GM12891 (cell line): ENCODE data around the gene N4BP2L1.
A peak's percentile ranks its signal among the peaks of the same experiment; 100 is the strongest.

Source experiments
- PAX5 ChIP-seq: IDR thresholded peaks from 2 replicates; pipeline ENCODE4 v1.6.1; 2011; ENCODE audit warnings: low read length, moderate library complexity, mild to moderate bottlenecking; ENCODE audit not compliant: insufficient read depth, severe bottlenecking
- POLR2A ChIP-seq: IDR thresholded peaks from 2 replicates; pipeline ENCODE4 v1.6.1; 2011; ENCODE audit warnings: low read depth, low read length, control low read depth
- POLR2AphosphoS5 ChIP-seq: IDR thresholded peaks from 2 replicates; pipeline ENCODE4 v1.6.1; 2011; ENCODE audit warnings: low read depth, low read length, control low read depth
- POU2F2 ChIP-seq: IDR thresholded peaks from 2 replicates; pipeline ENCODE4 v1.6.1; 2011; ENCODE audit warnings: low read depth, mild to moderate bottlenecking, control low read depth, low read length, moderate library complexity
- SPI1 ChIP-seq: IDR thresholded peaks from 2 replicates; pipeline ENCODE4 v1.6.1; 2011; ENCODE audit warnings: low read depth, low read length, control low read depth
- TAF1 ChIP-seq: IDR thresholded peaks from 2 replicates; pipeline ENCODE4 v1.6.1; 2011; ENCODE audit warnings: low read depth, low read length, control low read depth

GRCh38 chr13:32426191-32426989 lies 1.5 kb downstream of the N4BP2L1 start:
- TF ChIP-seq POLR2AphosphoS5 (0 out of 2 replicates have a peak, but pooled peaks have one; percentile 11), POLR2A (peak; percentile 51; the same call in 1 of the 2 replicates), TAF1 (no peak), SPI1 (peak; percentile 78), PAX5 (no peak), POU2F2 (0 out of 2 replicates have a peak, but pooled peaks have one; percentile 15)
